K562 (cell line): ENCODE data around the gene G2E3. TPM values are rescaled to one million over a fixed set of nuclear protein-coding genes. Genes with fewer than 3 reads are reported as not detected.
A peak's percentile ranks its signal among the peaks of the same experiment; 100 is the strongest.

Experiments used
- C11orf30 ChIP-seq: fragments of 450-650 bp; IDR thresholded peaks from 2 replicates; pipeline ENCODE4 v1.6.1; 2016; ENCODE audit warnings: low read depth, mild to moderate bottlenecking
- CTBP1 ChIP-seq: fragments of 450-650 bp; IDR thresholded peaks from 2 replicates; pipeline ENCODE4 v1.6.1; 2016; ENCODE audit warnings: borderline replicate concordance
- FOXP1 ChIP-seq: sonication (generic); formaldehyde crosslinking; IDR thresholded peaks from 2 replicates; pipeline ENCODE4 v1.8.0; 2022; ENCODE audit warnings: mild to moderate bottlenecking, missing genetic modification reagents
- MYC ChIP-seq, 2 experiments: fragments of 250-450 bp in 1 of 2; sonication (Bioruptor Pico) in 1 of 2; IDR thresholded peaks; 2 replicates each; pipeline versions ENCODE4 v1.5.1 to v1.6.1; 2012 to 2021; ENCODE audit warnings: low read depth in 2 of 2, borderline replicate concordance in 1 of 2, improper control_type of control experiment in 1 of 2, low read length in 1 of 2, mild to moderate bottlenecking in 1 of 2, moderate library complexity in 1 of 2
- NR1H2 ChIP-seq: sonication (generic); formaldehyde crosslinking; IDR thresholded peaks from 2 replicates; pipeline ENCODE4 v1.4.0; 2020; ENCODE audit warnings: mild to moderate bottlenecking, missing genetic modification reagents
- PHTF2 ChIP-seq: fragments of 250-450 bp; sonication (Bioruptor Pico); IDR thresholded peaks from 2 replicates; pipeline ENCODE4 v1.5.0; 2021; ENCODE audit warnings: mild to moderate bottlenecking
- SRSF9 ChIP-seq: fragments of 200-400 bp; formaldehyde crosslinking; IDR thresholded peaks from 2 replicates; pipeline ENCODE4 v1.6.1; 2017; ENCODE audit warnings: low read depth, low read length, borderline replicate concordance
- TCFL5 ChIP-seq: fragments of 250-450 bp; sonication (Bioruptor Pico); conservative IDR thresholded peaks from 2 replicates; pipeline ENCODE4 v1.6.1; 2021; ENCODE audit warnings: mild to moderate bottlenecking, moderate library complexity, matching md5 sums
- TEAD4 ChIP-seq, 2 experiments: sonication (generic) in 1 of 2; formaldehyde crosslinking in 1 of 2; IDR thresholded peaks; 2 replicates each; pipeline versions ENCODE4 v1.6.1 to v1.8.0; 2012 to 2022; ENCODE audit warnings: borderline replicate concordance in 1 of 2, inconsistent platforms in 1 of 2, low read length in 1 of 2, mild to moderate bottlenecking in 1 of 2, missing genetic modification reagents in 1 of 2
- TSC22D4 ChIP-seq: fragments of 450-650 bp; IDR thresholded peaks from 2 replicates; pipeline ENCODE4 v1.6.1; 2016; ENCODE audit warnings: missing genetic modification characterization, missing biosample characterization, control low read depth
- ZNF436 ChIP-seq: fragments of 250-450, 450-650 bp; sonication (Bioruptor Pico); formaldehyde crosslinking; IDR thresholded peaks from 2 replicates; pipeline ENCODE4 v1.7.0; 2020; ENCODE audit warnings: mild to moderate bottlenecking
- polyA plus RNA-seq, 8 experiments: library from polyadenylated mRNA; depleted of rRNA in 4 of 8; stranded (reverse) in 5 of 8; unstranded in 3 of 8; fragments of >200 nt; fragmentation: Nextera tagmentation in 2 of 8; fragmentation: Illumina TruSeq in 1 of 8; extraction: Ambion mirVana in 2 of 8; extraction: Trizol in 1 of 8; gene quantifications; 2 replicates each; pipeline versions ENCODE4 v1.2.1 to v1.2.3, GENCODE V29; 2011 to 2014; ENCODE audit warnings: inconsistent platforms in 1 of 8, missing spikeins in 1 of 8
- total RNA-seq, 7 experiments: library from RNA; depleted of rRNA in 6 of 7; stranded (reverse); fragments of >200 nt in 6 of 7; fragmentation: Illumina TruSeq in 2 of 7; extraction: Trizol in 2 of 7; gene quantifications; 2 replicates each; pipeline versions ENCODE4 v1.2.1 to v1.2.3, GENCODE V29; 2011 to 2021; ENCODE audit warnings: low replicate concordance in 1 of 7
- TF ChIP-seq, protein P1 (sequence below): fragments of 200-800 bp; sonication (Bioruptor generic); IDR thresholded peaks from 2 replicates; pipeline ENCODE4 v1.6.1; 2016; ENCODE audit warnings: missing genetic modification characterization, missing compliant biosample characterization
- TF ChIP-seq, protein P2 (sequence below): fragments of 200-800 bp; sonication (Bioruptor generic); IDR thresholded peaks from 2 replicates; pipeline ENCODE4 v1.6.1; 2017; ENCODE audit warnings: missing genetic modification characterization, missing compliant biosample characterization
- TF ChIP-seq, protein P3 (sequence below): sonication (generic); formaldehyde crosslinking; IDR thresholded peaks from 2 replicates; pipeline ENCODE4 v1.8.1; 2023; ENCODE audit warnings: missing genetic modification reagents, mild to moderate bottlenecking, borderline replicate concordance
- TF ChIP-seq, protein P4 (sequence below): IDR thresholded peaks from 2 replicates; pipeline ENCODE4 v1.6.1; 2011; ENCODE audit not compliant: insufficient read length; ENCODE audit errors: extremely low read depth

The G2E3 gene
- total and polyA plus RNA-seq, 9 of the 15 experiments (the other 6 are each of a cell fraction or from before 2014, with no cell fraction given) = 9.8 to 53.5 (median 24.7) TPM

DNA sequence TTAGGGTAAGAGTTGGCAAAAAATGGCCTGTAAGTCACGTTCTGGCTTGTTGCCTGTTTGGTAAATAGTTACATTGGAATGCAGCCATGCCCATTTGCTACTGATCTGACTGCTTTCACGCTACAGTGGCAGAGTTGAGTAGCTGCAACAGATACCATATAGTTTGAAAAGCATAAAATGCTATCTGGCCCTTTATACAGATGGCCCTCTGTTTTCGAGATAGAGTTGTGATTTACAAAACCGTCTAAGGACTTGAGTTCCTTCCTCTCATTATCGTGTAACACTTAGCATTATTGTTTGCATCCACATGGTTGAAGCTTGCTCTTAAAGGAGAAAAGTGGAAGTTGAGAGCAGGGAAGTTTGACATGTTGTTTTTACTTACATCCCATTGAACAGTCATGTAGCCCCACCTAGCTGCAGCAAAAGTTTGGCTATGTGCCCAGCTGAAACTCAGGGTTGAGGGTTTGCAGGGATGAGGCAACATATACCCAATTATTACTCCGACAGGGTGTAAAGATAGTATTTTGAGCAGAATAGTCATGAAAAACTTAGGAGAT, 51.9 kb downstream of the G2E3 start (continued):
- TF ChIP-seq, protein P1, sequence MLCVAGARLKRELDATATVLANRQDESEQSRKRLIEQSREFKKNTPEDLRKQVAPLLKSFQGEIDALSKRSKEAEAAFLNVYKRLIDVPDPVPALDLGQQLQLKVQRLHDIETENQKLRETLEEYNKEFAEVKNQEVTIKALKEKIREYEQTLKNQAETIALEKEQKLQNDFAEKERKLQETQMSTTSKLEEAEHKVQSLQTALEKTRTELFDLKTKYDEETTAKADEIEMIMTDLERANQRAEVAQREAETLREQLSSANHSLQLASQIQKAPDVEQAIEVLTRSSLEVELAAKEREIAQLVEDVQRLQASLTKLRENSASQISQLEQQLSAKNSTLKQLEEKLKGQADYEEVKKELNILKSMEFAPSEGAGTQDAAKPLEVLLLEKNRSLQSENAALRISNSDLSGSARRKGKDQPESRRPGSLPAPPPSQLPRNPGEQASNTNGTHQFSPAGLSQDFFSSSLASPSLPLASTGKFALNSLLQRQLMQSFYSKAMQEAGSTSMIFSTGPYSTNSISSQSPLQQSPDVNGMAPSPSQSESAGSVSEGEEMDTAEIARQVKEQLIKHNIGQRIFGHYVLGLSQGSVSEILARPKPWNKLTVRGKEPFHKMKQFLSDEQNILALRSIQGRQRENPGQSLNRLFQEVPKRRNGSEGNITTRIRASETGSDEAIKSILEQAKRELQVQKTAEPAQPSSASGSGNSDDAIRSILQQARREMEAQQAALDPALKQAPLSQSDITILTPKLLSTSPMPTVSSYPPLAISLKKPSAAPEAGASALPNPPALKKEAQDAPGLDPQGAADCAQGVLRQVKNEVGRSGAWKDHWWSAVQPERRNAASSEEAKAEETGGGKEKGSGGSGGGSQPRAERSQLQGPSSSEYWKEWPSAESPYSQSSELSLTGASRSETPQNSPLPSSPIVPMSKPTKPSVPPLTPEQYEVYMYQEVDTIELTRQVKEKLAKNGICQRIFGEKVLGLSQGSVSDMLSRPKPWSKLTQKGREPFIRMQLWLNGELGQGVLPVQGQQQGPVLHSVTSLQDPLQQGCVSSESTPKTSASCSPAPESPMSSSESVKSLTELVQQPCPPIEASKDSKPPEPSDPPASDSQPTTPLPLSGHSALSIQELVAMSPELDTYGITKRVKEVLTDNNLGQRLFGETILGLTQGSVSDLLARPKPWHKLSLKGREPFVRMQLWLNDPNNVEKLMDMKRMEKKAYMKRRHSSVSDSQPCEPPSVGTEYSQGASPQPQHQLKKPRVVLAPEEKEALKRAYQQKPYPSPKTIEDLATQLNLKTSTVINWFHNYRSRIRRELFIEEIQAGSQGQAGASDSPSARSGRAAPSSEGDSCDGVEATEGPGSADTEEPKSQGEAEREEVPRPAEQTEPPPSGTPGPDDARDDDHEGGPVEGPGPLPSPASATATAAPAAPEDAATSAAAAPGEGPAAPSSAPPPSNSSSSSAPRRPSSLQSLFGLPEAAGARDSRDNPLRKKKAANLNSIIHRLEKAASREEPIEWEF (CRISPR knock-in tag) = no peak
- no peak for TF ChIP-seq CTBP1
- TF ChIP-seq TCFL5 (CRISPR knock-in tag) = no peak
- TF ChIP-seq, protein P2, sequence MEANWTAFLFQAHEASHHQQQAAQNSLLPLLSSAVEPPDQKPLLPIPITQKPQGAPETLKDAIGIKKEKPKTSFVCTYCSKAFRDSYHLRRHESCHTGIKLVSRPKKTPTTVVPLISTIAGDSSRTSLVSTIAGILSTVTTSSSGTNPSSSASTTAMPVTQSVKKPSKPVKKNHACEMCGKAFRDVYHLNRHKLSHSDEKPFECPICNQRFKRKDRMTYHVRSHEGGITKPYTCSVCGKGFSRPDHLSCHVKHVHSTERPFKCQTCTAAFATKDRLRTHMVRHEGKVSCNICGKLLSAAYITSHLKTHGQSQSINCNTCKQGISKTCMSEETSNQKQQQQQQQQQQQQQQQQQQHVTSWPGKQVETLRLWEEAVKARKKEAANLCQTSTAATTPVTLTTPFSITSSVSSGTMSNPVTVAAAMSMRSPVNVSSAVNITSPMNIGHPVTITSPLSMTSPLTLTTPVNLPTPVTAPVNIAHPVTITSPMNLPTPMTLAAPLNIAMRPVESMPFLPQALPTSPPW (CRISPR knock-in tag) = no peak
- TF ChIP-seq ZNF436 (CRISPR knock-in tag) = no peak
- TF ChIP-seq TSC22D4 (tag) = no peak
- TF ChIP-seq, protein P3, sequence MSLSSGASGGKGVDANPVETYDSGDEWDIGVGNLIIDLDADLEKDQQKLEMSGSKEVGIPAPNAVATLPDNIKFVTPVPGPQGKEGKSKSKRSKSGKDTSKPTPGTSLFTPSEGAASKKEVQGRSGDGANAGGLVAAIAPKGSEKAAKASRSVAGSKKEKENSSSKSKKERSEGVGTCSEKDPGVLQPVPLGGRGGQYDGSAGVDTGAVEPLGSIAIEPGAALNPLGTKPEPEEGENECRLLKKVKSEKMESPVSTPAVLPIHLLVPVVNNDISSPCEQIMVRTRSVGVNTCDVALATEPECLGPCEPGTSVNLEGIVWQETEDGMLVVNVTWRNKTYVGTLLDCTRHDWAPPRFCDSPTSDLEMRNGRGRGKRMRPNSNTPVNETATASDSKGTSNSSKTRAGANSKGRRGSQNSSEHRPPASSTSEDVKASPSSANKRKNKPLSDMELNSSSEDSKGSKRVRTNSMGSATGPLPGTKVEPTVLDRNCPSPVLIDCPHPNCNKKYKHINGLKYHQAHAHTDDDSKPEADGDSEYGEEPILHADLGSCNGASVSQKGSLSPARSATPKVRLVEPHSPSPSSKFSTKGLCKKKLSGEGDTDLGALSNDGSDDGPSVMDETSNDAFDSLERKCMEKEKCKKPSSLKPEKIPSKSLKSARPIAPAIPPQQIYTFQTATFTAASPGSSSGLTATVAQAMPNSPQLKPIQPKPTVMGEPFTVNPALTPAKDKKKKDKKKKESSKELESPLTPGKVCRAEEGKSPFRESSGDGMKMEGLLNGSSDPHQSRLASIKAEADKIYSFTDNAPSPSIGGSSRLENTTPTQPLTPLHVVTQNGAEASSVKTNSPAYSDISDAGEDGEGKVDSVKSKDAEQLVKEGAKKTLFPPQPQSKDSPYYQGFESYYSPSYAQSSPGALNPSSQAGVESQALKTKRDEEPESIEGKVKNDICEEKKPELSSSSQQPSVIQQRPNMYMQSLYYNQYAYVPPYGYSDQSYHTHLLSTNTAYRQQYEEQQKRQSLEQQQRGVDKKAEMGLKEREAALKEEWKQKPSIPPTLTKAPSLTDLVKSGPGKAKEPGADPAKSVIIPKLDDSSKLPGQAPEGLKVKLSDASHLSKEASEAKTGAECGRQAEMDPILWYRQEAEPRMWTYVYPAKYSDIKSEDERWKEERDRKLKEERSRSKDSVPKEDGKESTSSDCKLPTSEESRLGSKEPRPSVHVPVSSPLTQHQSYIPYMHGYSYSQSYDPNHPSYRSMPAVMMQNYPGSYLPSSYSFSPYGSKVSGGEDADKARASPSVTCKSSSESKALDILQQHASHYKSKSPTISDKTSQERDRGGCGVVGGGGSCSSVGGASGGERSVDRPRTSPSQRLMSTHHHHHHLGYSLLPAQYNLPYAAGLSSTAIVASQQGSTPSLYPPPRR (CRISPR knock-in tag) = no peak
- no peak for TF ChIP-seq SRSF9
- TF ChIP-seq TEAD4 (IDR thresholded peaks at IDR 0.05; ENCODE audit: low read length) = no peak
- TF ChIP-seq TEAD4 (CRISPR knock-in tag; IDR thresholded peaks at IDR 0.05; ENCODE audit: borderline replicate concordance) = no peak
- TF ChIP-seq MYC (IDR thresholded peaks at IDR 0.05; ENCODE audit: low read depth, low read length) = 0 out of 2 replicates have a peak, but pooled peaks have one; percentile 21
- no peak for TF ChIP-seq MYC (CRISPR knock-in tag; IDR thresholded peaks at IDR 0.05; ENCODE audit: borderline replicate concordance, low read depth)
- TF ChIP-seq C11orf30 = no peak
- TF ChIP-seq PHTF2 = no peak
- no peak for TF ChIP-seq FOXP1 (CRISPR knock-in tag)
- TF ChIP-seq, protein P4, sequence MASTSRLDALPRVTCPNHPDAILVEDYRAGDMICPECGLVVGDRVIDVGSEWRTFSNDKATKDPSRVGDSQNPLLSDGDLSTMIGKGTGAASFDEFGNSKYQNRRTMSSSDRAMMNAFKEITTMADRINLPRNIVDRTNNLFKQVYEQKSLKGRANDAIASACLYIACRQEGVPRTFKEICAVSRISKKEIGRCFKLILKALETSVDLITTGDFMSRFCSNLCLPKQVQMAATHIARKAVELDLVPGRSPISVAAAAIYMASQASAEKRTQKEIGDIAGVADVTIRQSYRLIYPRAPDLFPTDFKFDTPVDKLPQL = no peak
- no peak for TF ChIP-seq NR1H2 (CRISPR knock-in tag)
